ENCODE data around the gene KAT2A. TPM values are rescaled to one million over a fixed set of nuclear protein-coding genes. Genes with fewer than 3 reads are reported as not detected.

KAT2A gene
- total RNA-seq, 3 donors from 2014 or later (not counting 1 experiment from before 2014, with no cell fraction given): 29.6 to 32.8 (median 29.9) TPM

GRCh38 chr17:42110301-42111264 lies 10.6 kb downstream of the KAT2A start:
- H3K4me3 Mint-ChIP-seq: peak overlapping the region; percentile 40
- peaks cover 9 to 29% of the 10 kb centered on the region in 2 donors for H3K4me1 Mint-ChIP-seq
- no peak overlapping the region for H3K27ac ChIP-seq (ENCODE audit: low read length)
- peaks cover 13% of the 10 kb centered on the region for H3K36me3 ChIP-seq (ENCODE audit: control insufficient read depth, insufficient read depth, low read length)
- no peaks in the 10 kb centered on the region for H3K36me3 Mint-ChIP-seq
- TF ChIP-seq CTCF (IDR thresholded peaks at IDR 0.05): no peak
- WGBS (ENCODE audit: insufficient coverage): 89% methylated on average over 18 of the region's 18 CpGs
- no peak overlapping the region for H3K4me3 ChIP-seq (ENCODE audit: low read length)
- H3K27me3 ChIP-seq (ENCODE audit: control insufficient read depth, insufficient read depth, low read length): no peaks in the 10 kb centered on the region
- no peaks in the 10 kb centered on the region for H3K27me3 Mint-ChIP-seq (ENCODE audit: low read depth in 2 of 2)
- H3K9me3 Mint-ChIP-seq: no peaks in the 10 kb centered on the region
- H3K9me3 ChIP-seq (ENCODE audit: control insufficient read depth, insufficient read depth, low read length): no peaks in the 10 kb centered on the region
- H3K4me1 ChIP-seq (ENCODE audit: control insufficient read depth, insufficient read depth, low read length): peaks cover 42% of the 10 kb centered on the region
- ATAC-seq: no peak
- peak in 1 of 2 donors; percentile 21 for DNase-seq
- intact Hi-C loops (cut with micrococcal nuclease): no loop called here
- H3K27ac Mint-ChIP-seq: peak overlapping the region; percentile 5 to 95

- DNase-seq (no peak), ATAC-seq (no peak)
- intact Hi-C loops (cut with micrococcal nuclease): no loop called here
- H3K4me3 Mint-ChIP-seq: peak overlapping the region; percentile 64
- H3K36me3 ChIP-seq (ENCODE audit: control insufficient read depth, insufficient read depth, low read length): peaks cover 20% of the 10 kb centered on the region
- peaks cover 36% of the 10 kb centered on the region for H3K4me1 ChIP-seq (ENCODE audit: control insufficient read depth, insufficient read depth, low read length)
- H3K27me3 ChIP-seq (ENCODE audit: control insufficient read depth, insufficient read depth, low read length): no peaks in the 10 kb centered on the region
- H3K27ac Mint-ChIP-seq: peak overlapping the region in 1 of 2 donors; percentile 51
- no peaks in the 10 kb centered on the region for H3K9me3 Mint-ChIP-seq
- H3K27ac ChIP-seq (ENCODE audit: low read length): no peak overlapping the region
- peaks cover 9 to 29% of the 10 kb centered on the region in 2 donors for H3K4me1 Mint-ChIP-seq
- H3K36me3 Mint-ChIP-seq: no peaks in the 10 kb centered on the region
- no peak for TF ChIP-seq CTCF (IDR thresholded peaks at IDR 0.05)
- WGBS (ENCODE audit: insufficient coverage): 96% methylated on average over 9 of the region's 9 CpGs
- H3K4me3 ChIP-seq (ENCODE audit: low read length): no peak overlapping the region
- no peaks in the 10 kb centered on the region for H3K27me3 Mint-ChIP-seq (ENCODE audit: low read depth in 2 of 2)
- no peaks in the 10 kb centered on the region for H3K9me3 ChIP-seq (ENCODE audit: control insufficient read depth, insufficient read depth, low read length)
Observed at GRCh38 chr17:42109086-42109485, 12.1 kb downstream of the KAT2A start.

- H3K27me3 ChIP-seq (ENCODE audit: control insufficient read depth, insufficient read depth, low read length): no peaks in the 10 kb centered on the region
- H3K27ac ChIP-seq (ENCODE audit: low read length): no peak overlapping the region
- Mint-ChIP-seq H3K4me1 (peaks cover 9 to 28% of the 10 kb centered on the region in 2 donors), H3K36me3 (no peaks in the 10 kb centered on the region), H3K27ac (peak overlapping the region; percentile 29 to 31), H3K4me3 (peak overlapping the region; percentile 28), H3K27me3 (ENCODE audit: low read depth in 2 of 2) (no peaks in the 10 kb centered on the region), H3K9me3 (no peaks in the 10 kb centered on the region)
- peak; percentile 79 to 92 for DNase-seq
- no peaks in the 10 kb centered on the region for H3K9me3 ChIP-seq (ENCODE audit: control insufficient read depth, insufficient read depth, low read length)
- 46% methylated on average over 51 of the region's 51 CpGs for WGBS (ENCODE audit: insufficient coverage)
- peaks cover 23% of the 10 kb centered on the region for H3K36me3 ChIP-seq (ENCODE audit: control insufficient read depth, insufficient read depth, low read length)
- ATAC-seq: peak; percentile 78 to 93 (median 89)
- no peak overlapping the region for H3K4me3 ChIP-seq (ENCODE audit: low read length)
- no peak for TF ChIP-seq CTCF (IDR thresholded peaks at IDR 0.05)
- intact Hi-C loops (cut with micrococcal nuclease): no loop called here
- peaks cover 30% of the 10 kb centered on the region for H3K4me1 ChIP-seq (ENCODE audit: control insufficient read depth, insufficient read depth, low read length)
Observed at GRCh38 chr17:42107597-42108576, 13.3 kb downstream of the KAT2A start.
